ENCODE measurements around the gene MFNG. TPM values are rescaled to one million over a fixed set of nuclear protein-coding genes. Genes with fewer than 3 reads are reported as not detected.
A peak's percentile ranks its signal among the peaks of the same experiment; 100 is the strongest.

MFNG gene
- total RNA-seq, 3 donors from 2014 or later (not counting 1 experiment from before 2014, with no cell fraction given), result 75.3 to 111 (median 110) TPM

- Histone ChIP-seq H3K36me3 (ENCODE audit: control insufficient read depth, insufficient read depth, low read length) (no peaks in the 10 kb centered on the region), H3K27me3 (ENCODE audit: control insufficient read depth, insufficient read depth, low read length) (no peaks in the 10 kb centered on the region), H3K9me3 (ENCODE audit: control insufficient read depth, insufficient read depth, low read length) (peaks cover 3% of the 10 kb centered on the region), H3K4me1 (ENCODE audit: control insufficient read depth, insufficient read depth, low read length) (no peaks in the 10 kb centered on the region), H3K27ac (ENCODE audit: low read length) (no peak overlapping the region), H3K4me3 (ENCODE audit: low read length) (no peak overlapping the region)
- peaks cover 0 to 12% of the 10 kb centered on the region in 2 donors for H3K27me3 Mint-ChIP-seq (ENCODE audit: low read depth in 2 of 2)
- intact Hi-C loops (cut with micrococcal nuclease), result no loop called here
- no peak for ATAC-seq
- 91% methylated on average over 7 of the region's 7 CpGs for WGBS (ENCODE audit: insufficient coverage)
- H3K4me1 Mint-ChIP-seq, result peaks cover 5 to 7% of the 10 kb centered on the region in 2 donors
- TF ChIP-seq CTCF (IDR thresholded peaks at IDR 0.05), result no peak
- no peaks in the 10 kb centered on the region for H3K36me3 Mint-ChIP-seq
- DNase-seq, result no peak
- H3K27ac Mint-ChIP-seq, result no peak overlapping the region
- no peaks in the 10 kb centered on the region for H3K9me3 Mint-ChIP-seq
- H3K4me3 Mint-ChIP-seq, result no peak overlapping the region
These were observed 42.2 kb downstream of the MFNG start for GRCh38 chr22:37443977-37444376.

- H3K27me3 ChIP-seq (ENCODE audit: control insufficient read depth, insufficient read depth, low read length), result no peaks in the 10 kb centered on the region
- no peaks in the 10 kb centered on the region for H3K9me3 Mint-ChIP-seq
- no peak overlapping the region for H3K27ac ChIP-seq (ENCODE audit: low read length)
- intact Hi-C loops (cut with micrococcal nuclease), result no loop called here
- H3K36me3 ChIP-seq (ENCODE audit: control insufficient read depth, insufficient read depth, low read length), result no peaks in the 10 kb centered on the region
- H3K4me3 Mint-ChIP-seq, result no peak overlapping the region
- peaks cover 0 to 12% of the 10 kb centered on the region in 2 donors for H3K27me3 Mint-ChIP-seq (ENCODE audit: low read depth in 2 of 2)
- ATAC-seq (no peak), DNase-seq (no peak)
- H3K36me3 Mint-ChIP-seq, result no peaks in the 10 kb centered on the region
- peaks cover 3% of the 10 kb centered on the region for H3K9me3 ChIP-seq (ENCODE audit: control insufficient read depth, insufficient read depth, low read length)
- 93% methylated on average over 7 of the region's 7 CpGs for WGBS (ENCODE audit: insufficient coverage)
- H3K4me1 ChIP-seq (ENCODE audit: control insufficient read depth, insufficient read depth, low read length), result no peaks in the 10 kb centered on the region
- no peak overlapping the region for H3K27ac Mint-ChIP-seq
- no peak for TF ChIP-seq CTCF (IDR thresholded peaks at IDR 0.05)
- H3K4me1 Mint-ChIP-seq, result peaks cover 5 to 7% of the 10 kb centered on the region in 2 donors
- H3K4me3 ChIP-seq (ENCODE audit: low read length), result no peak overlapping the region
These were observed 43.1 kb downstream of the MFNG start for GRCh38 chr22:37443086-37443485.

GRCh38 chr22:37442537-37442936 lies 43.6 kb downstream of the MFNG start:
- Histone ChIP-seq H3K36me3 (ENCODE audit: control insufficient read depth, insufficient read depth, low read length) (no peaks in the 10 kb centered on the region), H3K27ac (ENCODE audit: low read length) (no peak overlapping the region), H3K4me3 (ENCODE audit: low read length) (no peak overlapping the region), H3K4me1 (ENCODE audit: control insufficient read depth, insufficient read depth, low read length) (no peaks in the 10 kb centered on the region), H3K27me3 (ENCODE audit: control insufficient read depth, insufficient read depth, low read length) (no peaks in the 10 kb centered on the region), H3K9me3 (ENCODE audit: control insufficient read depth, insufficient read depth, low read length) (peaks cover 3% of the 10 kb centered on the region)
- DNase-seq, result no peak
- peak in 2 of 3 donors; percentile 38 to 53 for ATAC-seq
- Mint-ChIP-seq H3K27me3 (ENCODE audit: low read depth in 2 of 2) (peaks cover 0 to 12% of the 10 kb centered on the region in 2 donors), H3K27ac (no peak overlapping the region), H3K4me3 (no peak overlapping the region), H3K36me3 (no peaks in the 10 kb centered on the region), H3K4me1 (peaks cover 5 to 7% of the 10 kb centered on the region in 2 donors), H3K9me3 (no peaks in the 10 kb centered on the region)
- intact Hi-C loops (cut with micrococcal nuclease), result no loop called here
- WGBS (ENCODE audit: insufficient coverage), result 59% methylated on average over 2 of the region's 2 CpGs
- TF ChIP-seq CTCF (IDR thresholded peaks at IDR 0.05), result no peak

GRCh38 chr22:37442135-37442534 lies 44.0 kb downstream of the MFNG start:
- Histone ChIP-seq H3K9me3 (ENCODE audit: control insufficient read depth, insufficient read depth, low read length) (peaks cover 3% of the 10 kb centered on the region), H3K4me1 (ENCODE audit: control insufficient read depth, insufficient read depth, low read length) (no peaks in the 10 kb centered on the region), H3K36me3 (ENCODE audit: control insufficient read depth, insufficient read depth, low read length) (no peaks in the 10 kb centered on the region), H3K27me3 (ENCODE audit: control insufficient read depth, insufficient read depth, low read length) (no peaks in the 10 kb centered on the region), H3K4me3 (ENCODE audit: low read length) (no peak overlapping the region), H3K27ac (ENCODE audit: low read length) (no peak overlapping the region)
- no peak overlapping the region for H3K27ac Mint-ChIP-seq
- intact Hi-C loops (cut with micrococcal nuclease), result no loop called here
- 92% methylated on average over 8 of the region's 8 CpGs for WGBS (ENCODE audit: insufficient coverage)
- peaks cover 4 to 12% of the 10 kb centered on the region in 2 donors for H3K27me3 Mint-ChIP-seq (ENCODE audit: low read depth in 2 of 2)
- DNase-seq, result no peak
- no peak for ATAC-seq
- peaks cover 5 to 7% of the 10 kb centered on the region in 2 donors for H3K4me1 Mint-ChIP-seq
- H3K36me3 Mint-ChIP-seq, result no peaks in the 10 kb centered on the region
- H3K9me3 Mint-ChIP-seq, result no peaks in the 10 kb centered on the region
- TF ChIP-seq CTCF (IDR thresholded peaks at IDR 0.05), result no peak
- no peak overlapping the region for H3K4me3 Mint-ChIP-seq
